Neural cell (in vitro differentiated cells): ENCODE measurements around the gene ACACA. TPM values are rescaled to one million over a fixed set of nuclear protein-coding genes. Genes with fewer than 3 reads are reported as not detected.

Experiments used
- H2AFZ ChIP-seq: fragments of 200-600, 300-800 bp; sonication (generic), shearing (Covaris generic); 2 replicates; pipeline ENCODE4 v1.6.0; 2014; ENCODE audit warnings: low read depth, mild to moderate bottlenecking, antibody characterized with exemption, low read length, moderate library complexity
- H3F3A ChIP-seq: fragments of 200-600 bp; shearing (Covaris generic); 2 replicates; pipeline ENCODE4 v1.6.1; 2016; ENCODE audit warnings: mild to moderate bottlenecking, moderate library complexity, mixed read lengths, antibody characterized with exemption, low read length; ENCODE audit not compliant: insufficient read depth, poor library complexity, severe bottlenecking
- H3K27ac ChIP-seq: fragments of 200-600, 300-800 bp; sonication (generic), shearing (Covaris generic); 2 replicates; pipeline ENCODE4 v1.5.1; 2014; ENCODE audit warnings: mild to moderate bottlenecking, low read length, moderate library complexity
- H3K27me3 ChIP-seq: fragments of 300-800, 200-600 bp; sonication (generic), shearing (Covaris generic); 2 replicates; pipeline ENCODE4 v1.6.0; 2014; ENCODE audit warnings: mild to moderate bottlenecking, low read depth, low read length, moderate library complexity; ENCODE audit not compliant: insufficient read depth
- H3K36me3 ChIP-seq: fragments of 300-800, 200-600 bp; sonication (generic), shearing (Covaris generic); 2 replicates; pipeline ENCODE4 v1.5.1; 2014; ENCODE audit warnings: mild to moderate bottlenecking, antibody characterized with exemption, low read length, moderate library complexity; ENCODE audit not compliant: insufficient read depth
- H3K4me2 ChIP-seq: fragments of 300-800, 200-600 bp; sonication (generic), shearing (Covaris generic); 2 replicates; pipeline ENCODE4 v1.6.0; 2014; ENCODE audit warnings: mild to moderate bottlenecking, low read length
- H3K4me3 ChIP-seq: fragments of 300-800, 200-600 bp; sonication (generic), shearing (Covaris generic); 2 replicates; pipeline ENCODE4 v1.5.1; 2014; ENCODE audit warnings: mild to moderate bottlenecking, low read length, moderate library complexity
- H3K79me2 ChIP-seq: fragments of 200-600 bp; shearing (Covaris generic); replicated peaks from 2 replicates; pipeline ENCODE4 v1.6.0; 2014; ENCODE audit warnings: mild to moderate bottlenecking, low read length, moderate library complexity; ENCODE audit not compliant: insufficient read depth
- H3K9ac ChIP-seq: fragments of 300-800, 200-600 bp; sonication (generic), shearing (Covaris generic); 2 replicates; pipeline ENCODE4 v1.6.1; 2016; ENCODE audit warnings: mild to moderate bottlenecking, low read length, mixed read lengths
- H3K9me2 ChIP-seq: fragments of 200-600 bp; shearing (Covaris generic); 2 replicates; pipeline ENCODE4 v1.6.1; 2016; ENCODE audit warnings: mild to moderate bottlenecking, low read length, mixed read lengths; ENCODE audit not compliant: insufficient read depth
- H3K9me3 ChIP-seq: fragments of 200-600, 300-800 bp; sonication (generic), shearing (Covaris generic); 2 replicates; pipeline ENCODE4 v1.6.1; 2016; ENCODE audit warnings: mild to moderate bottlenecking, mixed run types, low read length, moderate library complexity, mixed read lengths
- H4K20me1 ChIP-seq: fragments of 200-600 bp; shearing (Covaris generic); 2 replicates; pipeline ENCODE4 v1.6.1; 2016; ENCODE audit warnings: mild to moderate bottlenecking, mixed run types; ENCODE audit not compliant: insufficient read depth
- CTCF ChIP-seq: fragments of 450-650 bp; IDR thresholded peaks from 2 replicates; pipeline ENCODE4 v1.5.1; 2014; ENCODE audit warnings: antibody characterized with exemption, mild to moderate bottlenecking, moderate library complexity; ENCODE audit not compliant: poor library complexity, severe bottlenecking
- EP300 ChIP-seq: fragments of 450-650 bp; conservative IDR thresholded peaks from 2 replicates; pipeline ENCODE4 v1.6.1; 2014; ENCODE audit warnings: antibody characterized with exemption, mild to moderate bottlenecking, moderate library complexity; ENCODE audit not compliant: poor library complexity, severe bottlenecking
- EZH2 ChIP-seq: fragments of 200-600, 300-800 bp; shearing (Covaris generic), sonication (generic); IDR thresholded peaks from 2 replicates; pipeline ENCODE4 v1.6.1; 2014; ENCODE audit warnings: antibody characterized with exemption, low read length, borderline replicate concordance, mild to moderate bottlenecking; ENCODE audit not compliant: insufficient read depth, poor library complexity, severe bottlenecking
- MXI1 ChIP-seq: fragments of 450-650 bp; conservative IDR thresholded peaks from 2 replicates; pipeline ENCODE4 v1.6.1; 2014; ENCODE audit warnings: antibody characterized with exemption, mild to moderate bottlenecking; ENCODE audit not compliant: poor library complexity, severe bottlenecking
- POLR2AphosphoS5 ChIP-seq: IDR thresholded peaks from 2 replicates; pipeline ENCODE4 v1.6.1; 2012
- RAD21 ChIP-seq: fragments of 450-650 bp; conservative IDR thresholded peaks from 2 replicates; pipeline ENCODE4 v1.6.1; 2014; ENCODE audit warnings: antibody characterized with exemption, mild to moderate bottlenecking, moderate library complexity
- REST ChIP-seq: IDR thresholded peaks from 2 replicates; pipeline ENCODE4 v1.6.1; 2012; ENCODE audit warnings: borderline replicate concordance
- SMC3 ChIP-seq: fragments of 450-650 bp; conservative IDR thresholded peaks from 2 replicates; pipeline ENCODE4 v1.6.1; 2014; ENCODE audit warnings: antibody characterized with exemption, mild to moderate bottlenecking, moderate library complexity; ENCODE audit not compliant: poor library complexity
- TAF1 ChIP-seq: IDR thresholded peaks from 2 replicates; pipeline ENCODE4 v1.6.1; 2012; ENCODE audit warnings: low read depth
- polyA plus RNA-seq: library from polyadenylated mRNA; depleted of rRNA; stranded (reverse); fragments of >200 nt; gene quantifications from 2 replicates; pipeline ENCODE4 v1.2.3, GENCODE V29; 2014

Gene ACACA
- polyA plus RNA-seq, 1 donor from 2014 or later = 38.4 TPM

GRCh38 chr17:37170881-37171425 lies 235.7 kb downstream of the ACACA start:
- Histone ChIP-seq H3K27ac (no peak overlapping the region), H3K27me3 (no peaks in the 10 kb centered on the region), H3K4me3 (peak overlapping the region; percentile 30)

GRCh38 chr17:37168731-37169353 lies 237.8 kb downstream of the ACACA start:
- H3K9me2 ChIP-seq = no peaks in the 10 kb centered on the region
- no peak for TF ChIP-seq SMC3
- no peak for TF ChIP-seq MXI1
- no peak for TF ChIP-seq EZH2
- TF ChIP-seq POLR2AphosphoS5 = no peak
- no peak for TF ChIP-seq EP300
- TF ChIP-seq RAD21 = no peak
- TF ChIP-seq CTCF = no peak
- TF ChIP-seq TAF1 = no peak

More at GRCh38 chr17:37170881-37171425, 235.7 kb downstream of the ACACA start:
- H3K79me2 ChIP-seq = no peaks in the 10 kb centered on the region
- H3F3A ChIP-seq = no peaks in the 10 kb centered on the region
- TF ChIP-seq SMC3 (no peak), EP300 (no peak), RAD21 (no peak), POLR2AphosphoS5 (no peak), CTCF (no peak), MXI1 (no peak), TAF1 (no peak), REST (no peak), EZH2 (no peak)
- H3K36me3 ChIP-seq = no peaks in the 10 kb centered on the region
- no peak overlapping the region for H2AFZ ChIP-seq
- H3K9me2 ChIP-seq = no peaks in the 10 kb centered on the region
- H3K4me2 ChIP-seq = no peak overlapping the region
- no peaks in the 10 kb centered on the region for H3K9me3 ChIP-seq
- no peaks in the 10 kb centered on the region for H4K20me1 ChIP-seq
- no peak overlapping the region for H3K9ac ChIP-seq

More at GRCh38 chr17:37168731-37169353, 237.8 kb downstream of the ACACA start:
- no peak overlapping the region for H2AFZ ChIP-seq
- no peaks in the 10 kb centered on the region for H3K36me3 ChIP-seq
- H3K79me2 ChIP-seq = no peaks in the 10 kb centered on the region
- no peaks in the 10 kb centered on the region for H3F3A ChIP-seq
- H3K9ac ChIP-seq = no peak overlapping the region
- no peaks in the 10 kb centered on the region for H3K9me3 ChIP-seq
- no peak overlapping the region for H3K4me3 ChIP-seq
- H3K27me3 ChIP-seq = no peaks in the 10 kb centered on the region
- no peaks in the 10 kb centered on the region for H4K20me1 ChIP-seq
- H3K27ac ChIP-seq = no peak overlapping the region
- H3K4me2 ChIP-seq = no peak overlapping the region
